ENCODE results near the gene TAS2R1.

DNA sequence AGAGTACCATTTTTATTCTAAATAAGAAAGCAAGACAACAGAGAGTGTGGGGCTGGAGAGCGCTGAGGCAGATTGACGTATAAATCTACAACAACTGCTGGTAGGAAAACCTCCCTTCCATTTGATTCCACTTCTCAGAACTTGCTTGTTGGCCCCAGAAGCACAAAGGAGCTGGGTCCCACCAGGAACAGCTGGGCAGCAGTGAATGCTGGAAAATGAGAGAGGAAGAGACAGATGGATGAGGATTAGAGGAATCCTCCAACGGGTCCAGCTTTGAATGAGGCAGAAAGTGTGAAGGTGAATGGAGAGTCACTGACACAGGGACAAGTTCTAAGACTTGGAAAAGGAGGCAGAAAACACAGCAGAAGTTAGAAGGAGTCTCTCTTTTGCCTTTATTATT is 14.8 kb downstream of the TAS2R1 start:
- TF ChIP-seq CTCF (conservative IDR thresholded peaks at IDR 0.05; ENCODE audit: low read length) = no peak
- no peak for TF ChIP-seq EZH2phosphoT487 (IDR thresholded peaks at IDR 0.05; ENCODE audit: borderline replicate concordance)

Data from Loucy (cell line).